Lung (tissue), 12 donors: ENCODE data around the gene MAP2K1. TPM values are rescaled to one million over a fixed set of nuclear protein-coding genes. Genes with fewer than 3 reads are reported as not detected.

Source experiments
- ATAC-seq: fragments of 200-7000 bp; cut with Tn5 transposase; one replicate; pipeline ENCODE4 v1.9.1; 2020; ENCODE audit warnings: moderate number of reproducible peaks; ENCODE audit not compliant: insufficient read depth, low FRiP score
- DNase-seq, 3 donors: peaks; one replicate each; pipeline ENCODE4 v3.0.0-alpha.2; 2013 to 2017
- H3K27ac ChIP-seq, 2 donors: one replicate each; pipeline ENCODE4 v1.5.1; 2013; ENCODE audit warnings: mild to moderate bottlenecking in 2 of 2, moderate library complexity in 2 of 2, control low read depth in 1 of 2, inconsistent platforms in 1 of 2, low read depth in 1 of 2, low read length in 1 of 2
- H3K27me3 ChIP-seq, 3 donors: one replicate each; pipeline ENCODE4 v1.5.1; 2013; ENCODE audit warnings: low read length in 2 of 3; ENCODE audit not compliant: control insufficient read depth in 3 of 3, insufficient read depth in 3 of 3
- H3K36me3 ChIP-seq, 4 donors: one replicate each; pipeline ENCODE4 v1.5.1; 2013; ENCODE audit warnings: low read length in 4 of 4, mild to moderate bottlenecking in 1 of 4, moderate library complexity in 1 of 4; ENCODE audit not compliant: control insufficient read depth in 4 of 4, insufficient read depth in 4 of 4
- H3K4me1 ChIP-seq, 5 donors: one replicate each; pipeline ENCODE4 v1.5.1; 2013; ENCODE audit warnings: low read length in 5 of 5, mild to moderate bottlenecking in 2 of 5, moderate library complexity in 1 of 5; ENCODE audit not compliant: control insufficient read depth in 5 of 5, insufficient read depth in 5 of 5
- H3K4me3 ChIP-seq: one replicate; pipeline ENCODE4 v1.5.1; 2013; ENCODE audit warnings: mild to moderate bottlenecking, control low read depth, moderate library complexity
- H3K9ac ChIP-seq, 2 donors: one replicate each; pipeline ENCODE4 v1.5.1; 2013; ENCODE audit warnings: low read length in 2 of 2, control low read depth in 1 of 2; ENCODE audit not compliant: insufficient read depth in 1 of 2
- H3K9me3 ChIP-seq, 4 donors: one replicate each; pipeline ENCODE4 v1.5.1; 2013; ENCODE audit warnings: low read length in 3 of 4, mild to moderate bottlenecking in 1 of 4, moderate library complexity in 1 of 4; ENCODE audit not compliant: control insufficient read depth in 4 of 4, insufficient read depth in 3 of 4
- CTCF ChIP-seq: IDR thresholded peaks from 2 replicates; pipeline ENCODE4 v1.5.1; 2012; ENCODE audit warnings: mild to moderate bottlenecking; ENCODE audit errors: control extremely low read depth, extremely low read depth
- WGBS, 2 donors: extraction: QIAGEN DNeasy Blood & Tissue Kit; methylation state at CpG; one replicate each; pipeline ENCODE4 v1.1.7; 2013; 5-methylcytosine and 5-hydroxymethylcytosine counted together
- polyA plus RNA-seq, 2 donors: library from polyadenylated mRNA; stranded (reverse); fragments of 200-250 nt; gene quantifications; one replicate each; pipeline ENCODE4 v1.2.1, GENCODE V29; 2013
- total RNA-seq, 2 donors: library from RNA; depleted of rRNA in 1 of 2; stranded (reverse); fragments of >200 nt in 1 of 2; gene quantifications; one replicate each; pipeline ENCODE4 v1.2.1, GENCODE V29; 2014 to 2021
- donor health status: control.
- donor health status: control.
- donor health status: Bipolar disorder and iron deficiency.
- donor health status: healthy.
- donor health status: DM: yes; HTN: yes; CAD: no.

The MAP2K1 gene
- total and polyA plus RNA-seq, 4 donors, result 19.0 to 64.7 (median 42.7) TPM

DNA sequence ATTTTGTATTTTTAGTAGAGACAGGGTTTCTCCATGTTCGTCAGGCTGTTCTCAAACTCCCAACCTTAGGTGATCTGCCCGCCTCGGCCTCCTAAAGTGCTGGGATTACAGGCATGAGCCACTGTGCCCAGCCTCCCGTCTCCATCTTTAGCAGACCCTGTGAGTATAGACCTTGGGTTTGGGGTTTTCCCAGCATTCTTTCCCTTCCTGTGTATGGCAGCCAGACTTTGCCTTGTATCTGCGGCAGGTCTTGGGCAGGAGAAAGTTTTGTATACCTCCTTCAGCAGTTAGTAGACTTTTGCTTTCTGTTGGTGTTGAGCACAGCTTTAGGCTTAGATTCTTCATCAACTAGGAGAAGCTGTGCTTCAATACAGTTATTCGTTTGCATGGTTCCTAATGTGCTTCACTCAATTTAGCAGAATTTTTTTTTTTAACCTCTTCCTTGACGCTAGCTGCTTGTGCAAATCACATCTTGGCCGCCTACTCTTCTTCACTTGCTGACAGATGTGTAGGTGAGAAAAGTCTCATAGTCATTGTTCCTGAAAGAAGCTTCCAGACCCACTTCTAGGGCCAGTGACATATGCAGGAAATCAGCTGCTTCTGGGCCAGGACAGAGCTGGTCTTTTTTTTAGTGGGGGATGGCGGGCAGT, 38.4 kb downstream of the MAP2K1 start:
- no peaks in the 10 kb centered on the region for H3K4me1 ChIP-seq
- 93% methylated on average over 9 of the region's 9 CpGs for WGBS, 2 donors
- DNase-seq, result no peak
- H3K27ac ChIP-seq, result no peak overlapping the region
- no peak overlapping the region for H3K9ac ChIP-seq
- no peaks in the 10 kb centered on the region for H3K27me3 ChIP-seq
- H3K4me3 ChIP-seq, result no peak overlapping the region
- H3K9me3 ChIP-seq, result no peaks in the 10 kb centered on the region
- no peak for TF ChIP-seq CTCF
- ATAC-seq, result no peak
- no peaks in the 10 kb centered on the region for H3K36me3 ChIP-seq

- DNase-seq, result no peak
- Histone ChIP-seq H3K9ac (no peak overlapping the region), H3K4me3 (no peak overlapping the region), H3K27ac (no peak overlapping the region), H3K36me3 (no peaks in the 10 kb centered on the region), H3K27me3 (no peaks in the 10 kb centered on the region), H3K9me3 (no peaks in the 10 kb centered on the region), H3K4me1 (peaks cover 0 to under 1% (median 0%) of the 10 kb centered on the region in 5 donors)
- ATAC-seq, result no peak
- TF ChIP-seq CTCF, result no peak
- 59 to 66% methylated on average over 4 of the region's 4 CpGs for WGBS, 2 donors
Measured at GRCh38 chr15:66425837-66426236, 39.1 kb downstream of the MAP2K1 start.

GRCh38 chr15:66429117-66429516, 42.4 kb downstream of the MAP2K1 start:
- H3K4me1 ChIP-seq, result peaks cover 0 to 1% (median 0%) of the 10 kb centered on the region in 5 donors
- no peak overlapping the region for H3K9ac ChIP-seq
- no peak for DNase-seq
- H3K4me3 ChIP-seq, result no peak overlapping the region
- no peak for TF ChIP-seq CTCF
- no peak for ATAC-seq
- no peaks in the 10 kb centered on the region for H3K9me3 ChIP-seq
- 74 to 81% methylated on average over 4 of the region's 4 CpGs for WGBS, 2 donors
- no peaks in the 10 kb centered on the region for H3K27me3 ChIP-seq
- H3K36me3 ChIP-seq, result no peaks in the 10 kb centered on the region
- H3K27ac ChIP-seq, result no peak overlapping the region

GRCh38 chr15:66429546-66429945, 42.8 kb downstream of the MAP2K1 start:
- ATAC-seq, result no peak
- Histone ChIP-seq H3K4me1 (peaks cover 0 to 1% (median 0%) of the 10 kb centered on the region in 5 donors), H3K27me3 (no peaks in the 10 kb centered on the region), H3K4me3 (no peak overlapping the region), H3K27ac (no peak overlapping the region), H3K9me3 (no peaks in the 10 kb centered on the region), H3K9ac (no peak overlapping the region), H3K36me3 (no peaks in the 10 kb centered on the region)
- no peak for TF ChIP-seq CTCF
- no peak for DNase-seq
- 83 to 87% methylated on average over 6 to 7 of the region's 7 CpGs for WGBS, 2 donors
